ENCODE results near the gene MED20. TPM values are rescaled to one million over a fixed set of nuclear protein-coding genes. Genes with fewer than 3 reads are reported as not detected.

The MED20 gene
- total RNA-seq, 4 donors from 2014 or later, result 11.5 to 16.5 (median 12.1) TPM

GRCh38 chr6:41858703-41859102, 62.2 kb downstream of the MED20 start:
- in situ Hi-C loops (cut with MboI; ENCODE audit: low sequenced_read_pairs in 4 of 4) (no loop called here), intact Hi-C loops (cut with DNase I; ENCODE audit: low total_unique reads) (no loop called here)
- Histone ChIP-seq H3K27ac (no peak overlapping the region), H3K9me3 (no peaks in the 10 kb centered on the region), H3K27me3 (no peaks in the 10 kb centered on the region), H3K4me3 (no peak overlapping the region), H3K4me1 (no peaks in the 10 kb centered on the region), H3K36me3 (no peaks in the 10 kb centered on the region)
- no peak for TF ChIP-seq POLR2A (IDR thresholded peaks at IDR 0.05)
- TF ChIP-seq CTCF (IDR thresholded peaks at IDR 0.05 in 4 of 5, conservative IDR thresholded peaks at IDR 0.05 in 1 of 5), result no peak
- ATAC-seq, result no peak
- no peak for DNase-seq

Other genes with a start within 250 kb of the MED20 start
- gene TFEB, start 185.5 kb downstream of the MED20 start, total RNA-seq, result 100 to 1,000 TPM in 2 of 4 donors, 10 to 100 TPM in 2; 82.8 to 121 (median 93.3) TPM
- not detected for gene PGC, start 173.7 kb downstream of the MED20 start, total RNA-seq
- gene FRS3, start 141.2 kb downstream of the MED20 start, total RNA-seq, result 1 to 10 TPM; 2.9 to 6.9 (median 5.5) TPM
- 1 to 10 TPM in 3 of 4 donors, under 1 TPM in 1; 0.59 to 6.2 (median 1.8) TPM for gene PRICKLE4, start 140.4 kb downstream of the MED20 start, total RNA-seq
- 100 to 1,000 TPM; 152 to 186 (median 166) TPM for gene TOMM6, start 133.4 kb downstream of the MED20 start, total RNA-seq
- 1 to 10 TPM in 2 of 4 donors, under 1 TPM in 2; 0.27 to 2.8 (median 1.1) TPM for gene USP49, start 25.8 kb downstream of the MED20 start, total RNA-seq
- gene BYSL, start 360 bp upstream of the MED20 start, total RNA-seq, result 10 to 100 TPM in 3 of 4 donors, 1 to 10 TPM in 1; 8.0 to 16.6 (median 12.9) TPM
- 10 to 100 TPM; 28.9 to 48.7 (median 44.7) TPM for gene CCND3, start 20.7 kb upstream of the MED20 start, total RNA-seq
- gene TAF8, start 129.4 kb upstream of the MED20 start, total RNA-seq, result 10 to 100 TPM; 16.3 to 49.2 (median 35.6) TPM
- under 1 TPM in 2 of 4 donors, not detected in 2; 0.05 to 0.16 TPM for gene C6orf132, start 221.5 kb upstream of the MED20 start, total RNA-seq

All from gastrocnemius medialis (tissue), 4 donors.